ENCODE data around the gene TLCD3B.
A peak's percentile ranks its signal among the peaks of the same experiment; 100 is the strongest.

Gene TLCD3B

GRCh38 chr16:29978081-29978480 is 53.0 kb downstream of the TLCD3B start:
- TF ChIP-seq ISL1 (CRISPR knock-in tag; IDR thresholded peaks at IDR 0.05) (no peak), ZNF8 (CRISPR knock-in tag; IDR thresholded peaks at IDR 0.05) (no peak), BACH2 (CRISPR knock-in tag; IDR thresholded peaks at IDR 0.05; ENCODE audit: borderline replicate concordance) (no peak), PATZ1 (CRISPR knock-in tag; IDR thresholded peaks at IDR 0.05; ENCODE audit: borderline replicate concordance) (no peak), CSDC2 (CRISPR knock-in tag; IDR thresholded peaks at IDR 0.05) (no peak), TSHZ2 (CRISPR knock-in tag; IDR thresholded peaks at IDR 0.05) (no peak)
- ATAC-seq: no peak

- ATAC-seq: no peak
Observed at GRCh38 chr16:29977063-29977825, 53.8 kb downstream of the TLCD3B start.

GRCh38 chr16:29975811-29976511 is 55.1 kb downstream of the TLCD3B start:
- no peak for TF ChIP-seq CREB5 (CRISPR knock-in tag; IDR thresholded peaks at IDR 0.05; ENCODE audit: low read depth)
- no peak for ATAC-seq

More at GRCh38 chr16:29977063-29977825, 53.8 kb downstream of the TLCD3B start:
- TF ChIP-seq GLIS3 (CRISPR knock-in tag; IDR thresholded peaks at IDR 0.05) (no peak), TSHZ2 (CRISPR knock-in tag; IDR thresholded peaks at IDR 0.05) (no peak), ESRRG (CRISPR knock-in tag; IDR thresholded peaks at IDR 0.05) (no peak), ISL1 (CRISPR knock-in tag; IDR thresholded peaks at IDR 0.05) (no peak), ZNF8 (CRISPR knock-in tag; IDR thresholded peaks at IDR 0.05) (no peak), CSRNP3 (CRISPR knock-in tag; IDR thresholded peaks at IDR 0.05) (no peak)

- TF ChIP-seq CREB5 (CRISPR knock-in tag; IDR thresholded peaks at IDR 0.05; ENCODE audit: low read depth) (no peak), TSHZ2 (CRISPR knock-in tag; IDR thresholded peaks at IDR 0.05) (no peak), BACH2 (CRISPR knock-in tag; IDR thresholded peaks at IDR 0.05; ENCODE audit: borderline replicate concordance) (no peak), ISL1 (CRISPR knock-in tag; IDR thresholded peaks at IDR 0.05) (0 out of 2 replicates have a peak, but pooled peaks have one; percentile 9)
- no peak for ATAC-seq
Observed at GRCh38 chr16:29975134-29975538, 55.9 kb downstream of the TLCD3B start.

Measured in SK-N-SH treated with all-trans-retinoic acid at 6 μM for 48 hours (cell line).